Lower lobe of right lung (tissue), 2 donors: ENCODE data around the gene OSBPL7. TPM values are rescaled to one million over a fixed set of nuclear protein-coding genes. Genes with fewer than 3 reads are reported as not detected.

Experiments used
- ATAC-seq, 2 donors: fragments of 200-7000 bp; cut with Tn5 transposase; one replicate each; pipeline ENCODE4 v1.9.1; 2020 to 2022; ENCODE audit warnings: mild to moderate bottlenecking in 2 of 2, moderate library complexity in 2 of 2
- DNase-seq: peaks from one replicate; pipeline ENCODE4 v3.0.0-alpha.2; 2020
- H3K27ac ChIP-seq: fragments of 200-600 bp; one replicate; pipeline ENCODE4 v1.8.0; 2022
- H3K27me3 ChIP-seq: fragments of 200-600 bp; one replicate; pipeline ENCODE4 v1.8.0; 2022; ENCODE audit warnings: low read depth
- H3K36me3 ChIP-seq: fragments of 200-600 bp; one replicate; pipeline ENCODE4 v1.8.0; 2022; ENCODE audit warnings: mild to moderate bottlenecking
- H3K4me1 ChIP-seq: fragments of 200-600 bp; one replicate; pipeline ENCODE4 v1.8.0; 2022
- H3K4me3 ChIP-seq: fragments of 200-600 bp; one replicate; pipeline ENCODE4 v1.8.0; 2022; ENCODE audit warnings: mild to moderate bottlenecking
- H3K9me3 ChIP-seq: fragments of 200-600 bp; one replicate; pipeline ENCODE4 v1.8.0; 2022
- intact Hi-C: fragments of 100-400 bp; cut with DNase I; formaldehyde crosslinking; loops from one replicate; pipeline ENCODE4 v1.11.0; 2022
- total RNA-seq: library from RNA; stranded (reverse); fragmentation: NEBNext Ultra II Directional; extraction: Animal tissue kit (Norgen Biotek cat#: 25700); gene quantifications from one replicate; pipeline ENCODE4 v1.2.1, GENCODE V29; 2021
- TF ChIP-seq, protein P1 (sequence below): fragments of 200-600 bp; IDR thresholded peaks from one replicate; pipeline ENCODE4 v1.8.0; 2022; ENCODE audit warnings: antibody characterized with exemption, mild to moderate bottlenecking
- donor health status: DM: no; HTN: yes; CAD: no; lungs with severe emphysema.

OSBPL7 gene
- total RNA-seq, 1 donor from 2014 or later, result 15.0 TPM

GRCh38 chr17:47806913-47807255 is 14.7 kb downstream of the OSBPL7 start:
- no peak for ATAC-seq
- intact Hi-C loops, result no loop called here
- DNase-seq, result no peak
- Histone ChIP-seq H3K27ac (no peak overlapping the region), H3K9me3 (no peaks in the 10 kb centered on the region), H3K36me3 (peaks cover 50% of the 10 kb centered on the region), H3K4me1 (peaks cover 16% of the 10 kb centered on the region), H3K4me3 (no peak overlapping the region), H3K27me3 (no peaks in the 10 kb centered on the region)
- TF ChIP-seq, protein P1, sequence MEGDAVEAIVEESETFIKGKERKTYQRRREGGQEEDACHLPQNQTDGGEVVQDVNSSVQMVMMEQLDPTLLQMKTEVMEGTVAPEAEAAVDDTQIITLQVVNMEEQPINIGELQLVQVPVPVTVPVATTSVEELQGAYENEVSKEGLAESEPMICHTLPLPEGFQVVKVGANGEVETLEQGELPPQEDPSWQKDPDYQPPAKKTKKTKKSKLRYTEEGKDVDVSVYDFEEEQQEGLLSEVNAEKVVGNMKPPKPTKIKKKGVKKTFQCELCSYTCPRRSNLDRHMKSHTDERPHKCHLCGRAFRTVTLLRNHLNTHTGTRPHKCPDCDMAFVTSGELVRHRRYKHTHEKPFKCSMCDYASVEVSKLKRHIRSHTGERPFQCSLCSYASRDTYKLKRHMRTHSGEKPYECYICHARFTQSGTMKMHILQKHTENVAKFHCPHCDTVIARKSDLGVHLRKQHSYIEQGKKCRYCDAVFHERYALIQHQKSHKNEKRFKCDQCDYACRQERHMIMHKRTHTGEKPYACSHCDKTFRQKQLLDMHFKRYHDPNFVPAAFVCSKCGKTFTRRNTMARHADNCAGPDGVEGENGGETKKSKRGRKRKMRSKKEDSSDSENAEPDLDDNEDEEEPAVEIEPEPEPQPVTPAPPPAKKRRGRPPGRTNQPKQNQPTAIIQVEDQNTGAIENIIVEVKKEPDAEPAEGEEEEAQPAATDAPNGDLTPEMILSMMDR, result no peak

GRCh38 chr17:47806026-47806912 is 15.3 kb downstream of the OSBPL7 start:
- TF ChIP-seq, protein P1, result no peak
- DNase-seq, result no peak
- Histone ChIP-seq H3K4me1 (peaks cover 16% of the 10 kb centered on the region), H3K4me3 (no peak overlapping the region), H3K27ac (no peak overlapping the region), H3K27me3 (no peaks in the 10 kb centered on the region), H3K36me3 (peaks cover 44% of the 10 kb centered on the region), H3K9me3 (no peaks in the 10 kb centered on the region)
- intact Hi-C loops, result no loop called here
- no peak for ATAC-seq

- ATAC-seq, result no peak
- no peaks in the 10 kb centered on the region for H3K9me3 ChIP-seq
- TF ChIP-seq, protein P1, result no peak
- peaks cover 2% of the 10 kb centered on the region for H3K4me1 ChIP-seq
- peaks cover 31% of the 10 kb centered on the region for H3K36me3 ChIP-seq
- no peak for DNase-seq
- no peaks in the 10 kb centered on the region for H3K27me3 ChIP-seq
- no peak overlapping the region for H3K4me3 ChIP-seq
- intact Hi-C loops, result no loop called here
- no peak overlapping the region for H3K27ac ChIP-seq
Observed at GRCh38 chr17:47804461-47804860, 17.1 kb downstream of the OSBPL7 start.

DNA sequence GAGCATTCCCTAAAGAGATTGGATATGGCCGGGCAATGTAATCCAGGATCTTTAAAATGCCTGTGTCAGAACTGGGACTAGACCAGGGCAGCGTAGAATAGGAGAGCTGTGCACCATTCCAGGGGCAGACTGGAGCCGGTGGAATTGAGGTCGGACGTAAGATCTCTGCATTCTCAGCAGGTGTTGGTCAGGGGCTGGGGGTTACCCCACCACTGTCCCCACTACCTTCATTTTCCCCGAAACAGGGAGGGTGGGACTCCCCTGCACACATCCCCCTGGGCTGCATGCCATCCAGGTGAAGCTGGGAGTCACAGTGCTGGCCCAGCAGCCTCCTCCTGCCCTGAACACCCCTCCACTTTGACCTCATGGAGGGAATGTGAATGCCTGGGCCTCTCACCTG is 17.8 kb downstream of the OSBPL7 start:
- DNase-seq (no peak), ATAC-seq (no peak)
- Histone ChIP-seq H3K4me1 (no peaks in the 10 kb centered on the region), H3K4me3 (no peak overlapping the region), H3K27ac (no peak overlapping the region), H3K9me3 (no peaks in the 10 kb centered on the region), H3K36me3 (peaks cover 23% of the 10 kb centered on the region), H3K27me3 (no peaks in the 10 kb centered on the region)
- TF ChIP-seq, protein P1, result no peak
- intact Hi-C loops, result no loop called here

- intact Hi-C loops, result no loop called here
- Histone ChIP-seq H3K4me3 (no peak overlapping the region), H3K36me3 (peaks cover 18% of the 10 kb centered on the region), H3K9me3 (no peaks in the 10 kb centered on the region), H3K4me1 (no peaks in the 10 kb centered on the region), H3K27ac (no peak overlapping the region), H3K27me3 (no peaks in the 10 kb centered on the region)
- TF ChIP-seq, protein P1, result no peak
- ATAC-seq, result no peak
- DNase-seq, result no peak
Observed at GRCh38 chr17:47803201-47803600, 18.4 kb downstream of the OSBPL7 start.
